Measurements from ENCODE around the gene ACSL5.

The ACSL5 gene

GRCh38 chr10:112373912-112374338, at the start of gene ACSL5:
Gene ACSL5 (plus strand): TSS chr10:112374116. CDS start chr10:112394947, 20,831 bp downstream.
- TF ChIP-seq CTCF (IDR thresholded peaks at IDR 0.05): no peak

GRCh38 chr10:112327678-112328077, 46.2 kb upstream of the ACSL5 start:
- no peak for TF ChIP-seq CTCF (IDR thresholded peaks at IDR 0.05)

GRCh38 chr10:112330162-112330561, 43.8 kb upstream of the ACSL5 start:
- TF ChIP-seq CTCF (IDR thresholded peaks at IDR 0.05): no peak

GRCh38 chr10:112330607-112331160, 43.2 kb upstream of the ACSL5 start:
- no peak for TF ChIP-seq CTCF (IDR thresholded peaks at IDR 0.05)

- no peak for TF ChIP-seq CTCF (IDR thresholded peaks at IDR 0.05)
Observed at GRCh38 chr10:112332022-112332421, 41.9 kb upstream of the ACSL5 start.

GRCh38 chr10:112332509-112333228, 41.2 kb upstream of the ACSL5 start:
- TF ChIP-seq CTCF (IDR thresholded peaks at IDR 0.05): no peak

- TF ChIP-seq CTCF (IDR thresholded peaks at IDR 0.05): no peak
Observed at GRCh38 chr10:112333452-112333851, 40.5 kb upstream of the ACSL5 start.
